HG02840 (cell line): ENCODE data around the gene NEO1.

Source experiments
- ATAC-seq: cut with Tn5 transposase; IDR thresholded peaks from one replicate; pipeline ENCODE4 v1.9.1; 2021; ENCODE audit warnings: mild to moderate bottlenecking, moderate library complexity, moderate number of reproducible peaks; ENCODE audit not compliant: unreplicated experiment, low FRiP score

Gene NEO1

DNA sequence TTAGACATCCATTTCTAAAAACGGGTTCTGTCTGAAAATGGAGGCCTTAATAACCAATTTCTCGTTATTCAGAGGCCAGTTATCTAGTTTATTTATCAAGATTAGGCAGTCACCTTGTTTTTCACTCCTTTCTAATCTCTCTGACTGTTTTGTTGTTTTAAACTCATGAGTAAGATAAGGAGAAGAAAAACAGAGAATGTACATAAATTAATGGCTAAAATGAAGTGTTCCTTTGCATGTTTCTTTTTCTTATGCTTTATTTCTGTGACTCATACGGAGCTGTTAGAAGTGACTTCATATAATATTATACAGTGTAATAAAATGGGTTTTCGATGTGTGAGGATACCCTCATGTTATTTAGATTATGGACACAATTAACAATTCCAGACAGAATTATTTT, 22.0 kb downstream of the NEO1 start:
- no peak for ATAC-seq

DNA sequence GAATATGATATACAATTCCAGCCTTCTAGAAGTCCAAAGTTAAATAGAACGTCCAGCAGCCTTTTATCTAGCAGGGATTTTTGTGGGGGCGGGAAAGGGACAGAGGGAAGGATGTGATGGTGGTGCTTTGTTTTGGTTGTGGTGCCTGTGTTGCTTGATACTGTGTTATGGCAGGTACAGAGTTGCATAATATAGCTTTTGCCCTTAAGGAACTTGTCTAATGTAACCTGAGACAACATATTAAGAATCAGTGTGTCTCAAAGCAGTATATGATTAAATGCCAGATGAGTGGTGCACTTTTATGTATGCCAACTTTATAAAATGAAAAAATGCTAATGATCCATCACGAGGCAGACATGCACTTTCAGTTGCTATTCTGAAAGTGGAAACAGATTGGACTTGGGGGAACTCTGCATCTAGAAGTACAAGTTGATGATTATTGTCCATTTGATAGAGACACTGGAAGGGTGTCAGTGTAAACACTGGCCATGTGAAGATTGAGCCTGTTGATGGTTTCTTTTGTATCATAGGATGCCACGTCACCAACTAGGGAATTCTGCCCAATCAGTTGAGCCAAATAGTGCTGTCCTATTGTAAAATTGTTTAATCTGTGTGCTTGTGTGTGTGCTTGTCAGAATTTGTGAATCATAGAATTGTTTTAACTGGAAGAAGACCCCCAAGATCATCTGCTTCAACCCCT, 23.0 kb downstream of the NEO1 start:
- ATAC-seq = no peak

DNA sequence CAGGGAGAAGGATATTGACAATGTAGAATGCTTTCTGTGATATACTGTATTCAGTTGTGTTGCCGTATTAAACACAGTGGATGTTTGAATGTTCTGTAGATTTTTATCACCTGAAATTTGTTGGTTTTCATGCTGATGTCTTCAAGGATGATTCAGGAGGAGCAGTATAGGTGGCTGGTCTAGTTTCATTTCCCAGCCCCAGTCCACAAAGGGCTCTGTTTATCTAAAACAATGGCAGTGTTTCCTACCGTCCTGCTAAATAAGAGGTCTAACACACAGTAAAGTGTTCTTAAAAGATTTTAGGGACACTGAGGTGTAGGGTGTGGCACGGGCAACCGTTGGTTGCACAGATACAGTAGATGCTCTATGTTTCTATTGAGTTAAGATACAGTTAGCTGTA, 26.0 kb downstream of the NEO1 start:
- ATAC-seq = no peak

DNA sequence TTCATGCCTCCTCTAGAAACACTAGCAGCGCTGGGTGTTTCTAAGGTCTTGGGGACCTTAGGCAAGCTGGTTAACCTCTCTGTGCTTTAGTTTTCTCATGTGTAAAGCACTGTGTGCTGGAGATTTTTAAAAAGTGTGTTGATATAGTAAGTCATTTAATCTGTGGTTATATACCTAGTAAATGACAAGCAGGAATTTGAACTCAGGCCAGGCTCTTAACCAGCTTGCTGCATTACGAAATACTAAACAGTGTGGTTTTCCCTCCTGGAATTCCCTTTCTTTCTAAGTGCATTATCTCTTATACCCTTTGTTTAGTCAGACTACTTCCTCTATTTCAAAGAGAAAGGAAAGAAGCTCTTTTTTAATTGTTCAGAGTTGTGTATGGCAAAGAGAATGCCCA, 26.5 kb downstream of the NEO1 start:
- ATAC-seq = no peak

DNA sequence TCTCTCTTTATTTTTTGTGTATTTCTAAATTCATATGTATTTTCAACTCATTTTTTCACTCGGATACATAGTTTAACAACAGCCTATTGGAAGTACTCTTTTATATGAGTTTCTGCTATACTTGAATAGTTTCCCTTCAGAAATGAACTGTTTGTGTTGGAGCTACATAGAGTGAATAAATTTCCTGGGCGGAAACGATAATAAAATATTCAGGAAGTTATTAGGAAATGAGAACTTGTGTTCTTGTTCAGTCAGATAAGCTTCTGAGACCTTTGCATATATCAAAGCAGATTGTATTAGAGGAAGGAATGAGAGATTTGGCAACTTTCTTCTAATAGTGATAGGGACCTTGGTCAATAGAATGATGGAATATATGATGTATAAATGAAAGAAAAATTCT, 27.3 kb downstream of the NEO1 start:
- ATAC-seq = no peak

DNA sequence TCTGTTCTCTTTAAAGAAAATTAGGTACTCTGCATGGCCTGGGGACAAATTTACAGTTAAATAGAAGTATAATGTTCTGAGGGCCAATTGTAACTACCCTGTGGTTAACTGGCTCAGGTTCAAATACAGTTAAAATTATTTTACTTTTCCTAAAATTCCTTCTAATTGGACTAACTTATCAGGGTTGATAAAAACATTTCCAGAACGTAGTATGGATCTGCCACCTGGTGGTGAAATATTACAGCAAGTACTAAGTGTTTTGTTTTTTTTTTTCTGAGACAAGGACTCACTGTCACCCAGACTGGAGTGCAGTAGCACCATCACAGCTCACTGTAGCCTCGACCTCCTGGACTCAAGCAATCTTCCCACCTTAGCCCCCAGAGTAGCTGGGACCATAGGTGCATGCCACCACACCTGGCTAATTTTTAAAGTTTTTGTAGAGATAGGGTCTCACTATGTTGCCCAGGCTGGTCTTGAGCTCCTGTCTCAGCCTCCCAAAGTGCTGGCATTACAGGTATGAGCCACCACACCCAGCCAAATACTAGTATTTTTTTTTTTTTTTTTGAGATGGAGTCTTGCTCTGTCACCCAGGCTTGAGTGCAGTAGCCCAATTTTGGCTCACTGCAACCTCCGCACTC, 29.2 kb downstream of the NEO1 start:
- no peak for ATAC-seq

DNA sequence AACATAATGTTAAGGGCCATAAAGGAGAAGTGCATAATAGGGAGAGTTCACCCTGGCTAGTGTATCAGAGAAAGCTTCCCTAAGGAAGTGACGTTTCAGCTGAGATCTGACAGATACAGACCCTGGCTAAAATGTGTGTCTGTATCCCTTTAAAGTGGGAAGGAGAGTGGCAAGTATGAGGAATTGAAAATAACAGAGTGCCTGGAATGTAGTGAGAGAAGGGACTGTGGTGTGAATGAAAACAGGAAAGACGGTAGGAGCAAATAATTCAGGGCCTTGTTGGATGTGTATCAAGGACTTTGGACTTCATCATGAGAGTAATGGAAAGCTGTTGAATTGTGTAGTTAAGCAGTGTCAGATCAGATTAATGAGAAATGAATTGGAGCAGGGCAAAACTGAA, 30.5 kb downstream of the NEO1 start:
- ATAC-seq = no peak

DNA sequence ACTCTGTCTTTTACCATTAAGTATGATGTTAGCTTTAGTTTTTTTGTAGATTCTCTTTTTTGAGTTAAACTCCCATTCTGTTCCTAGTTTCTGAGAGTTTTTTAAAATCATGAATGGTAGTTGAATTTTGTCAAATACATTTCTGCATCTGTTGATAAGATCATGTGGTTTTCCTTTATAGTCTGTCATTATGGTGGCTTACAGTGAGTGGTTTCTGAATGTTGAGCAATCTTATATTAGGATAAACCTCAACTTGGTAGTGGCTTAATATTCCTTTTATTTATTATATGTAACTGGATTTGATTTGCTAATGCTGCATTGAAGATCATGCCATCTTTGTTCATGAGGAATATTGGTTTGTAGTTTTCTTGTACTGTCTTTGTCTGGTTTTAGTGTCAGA, 34.8 kb downstream of the NEO1 start:
- ATAC-seq = no peak

DNA sequence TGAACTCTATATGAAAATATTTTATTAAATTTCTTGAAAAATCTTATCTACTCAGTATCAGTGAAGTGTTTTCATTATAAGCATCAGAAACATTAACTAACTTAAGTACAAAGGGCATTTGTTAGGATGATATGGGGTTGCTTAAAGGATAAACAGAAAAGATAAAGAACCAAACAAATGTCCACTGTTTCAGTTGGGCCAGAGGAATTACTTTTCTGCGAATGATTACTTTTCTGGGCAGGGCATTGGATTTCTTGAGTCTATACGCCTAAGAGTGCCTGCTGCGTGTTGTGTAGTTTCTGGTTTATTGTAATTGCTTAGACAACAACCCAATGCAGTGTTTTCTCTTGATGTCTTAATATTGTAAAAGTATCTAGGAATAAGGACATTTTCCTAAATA, 52.8 kb downstream of the NEO1 start:
- ATAC-seq = no peak

DNA sequence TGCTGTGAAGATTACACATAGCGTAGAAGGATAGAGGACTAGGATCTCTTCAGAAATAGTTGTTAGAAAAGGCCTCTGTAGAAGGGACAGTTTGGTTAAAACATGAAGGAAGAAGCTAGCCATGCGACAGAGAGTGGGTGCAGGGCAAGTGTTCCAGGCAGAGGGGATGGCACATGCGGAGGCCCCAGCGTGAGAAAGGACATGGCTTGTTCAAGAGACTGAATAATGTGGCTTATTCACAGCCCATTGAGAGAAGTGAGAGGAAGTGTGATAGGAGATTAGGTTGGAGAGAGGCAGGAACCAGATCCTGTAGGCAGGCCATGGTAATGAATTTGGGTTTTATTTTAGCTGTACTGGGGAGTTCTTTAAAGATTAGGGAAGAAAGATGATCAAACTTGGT, 56.4 kb downstream of the NEO1 start:
- ATAC-seq = no peak

DNA sequence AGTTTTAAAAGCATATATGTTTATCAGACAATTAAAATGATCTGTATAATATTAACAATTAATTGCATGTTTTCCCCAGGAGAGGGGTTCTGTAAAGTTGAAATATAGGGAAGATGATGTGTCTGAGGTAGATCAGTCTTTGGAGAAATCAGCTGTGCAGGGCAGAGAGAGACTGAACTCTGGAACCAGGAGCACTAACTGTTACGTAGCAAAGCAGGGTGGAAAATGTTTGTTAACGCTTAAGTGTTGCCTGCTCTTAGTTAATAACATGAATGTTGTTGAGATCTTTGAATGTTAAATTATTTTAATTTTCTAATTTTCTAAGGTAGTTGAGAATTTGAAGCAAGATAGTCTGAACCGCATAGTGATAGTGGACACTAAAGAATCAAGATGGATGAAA, 57.5 kb downstream of the NEO1 start:
- ATAC-seq = no peak

DNA sequence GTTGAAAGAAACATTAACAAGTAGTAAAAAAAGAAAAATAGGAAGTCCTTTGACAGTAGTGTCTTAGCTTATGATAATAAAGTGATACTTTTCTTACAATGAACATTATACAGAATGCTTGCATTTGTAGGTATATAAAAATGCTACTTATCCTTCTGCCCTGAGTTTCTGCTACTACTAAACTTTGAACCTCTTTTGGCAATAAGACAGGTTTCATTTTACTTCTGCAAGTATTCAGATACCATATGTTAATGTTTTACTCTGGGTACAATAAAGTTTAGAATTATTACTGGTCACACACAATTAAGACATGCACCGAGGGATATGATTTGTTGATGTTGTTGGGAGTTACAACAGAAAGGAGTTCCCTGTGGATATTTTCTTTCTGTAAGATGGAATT, 57.9 kb downstream of the NEO1 start:
- ATAC-seq = no peak

DNA sequence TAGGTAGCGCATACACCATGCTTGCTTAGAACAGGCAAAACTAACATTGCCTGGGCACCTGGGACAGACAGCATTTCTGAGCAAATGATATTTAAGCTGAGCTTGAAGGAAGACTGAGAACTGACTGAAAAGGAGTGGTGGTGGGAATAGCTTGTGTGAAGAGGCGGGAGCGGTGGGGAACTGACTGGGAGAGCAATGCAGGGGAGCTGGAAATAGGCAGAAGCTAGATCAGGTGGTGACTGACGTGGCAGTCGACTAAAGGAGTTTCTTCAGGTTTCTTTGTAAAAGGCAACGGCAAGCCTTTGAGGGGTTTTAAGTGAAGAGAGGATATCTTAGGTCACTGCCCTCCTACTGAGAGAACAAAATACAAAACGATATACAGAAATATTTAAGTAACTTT, 61.8 kb downstream of the NEO1 start:
- ATAC-seq = no peak

DNA sequence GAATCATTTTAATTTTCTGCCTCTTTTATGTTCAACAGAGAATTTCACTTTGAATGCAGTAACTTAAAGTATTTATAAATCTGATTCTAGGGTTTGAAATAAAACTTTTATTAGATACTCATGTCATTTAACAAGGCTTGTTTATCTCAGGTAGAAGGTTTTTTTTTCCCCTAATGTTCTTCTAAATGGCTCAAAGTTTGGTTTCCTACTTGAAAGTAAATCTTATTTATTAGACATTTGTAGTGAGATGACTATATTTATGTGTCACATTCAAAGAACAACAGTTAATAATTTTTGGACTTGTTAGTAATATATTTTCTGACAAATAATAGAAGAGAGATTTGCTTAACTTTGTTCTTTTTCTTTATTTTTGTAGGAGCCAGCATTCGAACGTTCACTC, 63.9 kb downstream of the NEO1 start:
- ATAC-seq = no peak

DNA sequence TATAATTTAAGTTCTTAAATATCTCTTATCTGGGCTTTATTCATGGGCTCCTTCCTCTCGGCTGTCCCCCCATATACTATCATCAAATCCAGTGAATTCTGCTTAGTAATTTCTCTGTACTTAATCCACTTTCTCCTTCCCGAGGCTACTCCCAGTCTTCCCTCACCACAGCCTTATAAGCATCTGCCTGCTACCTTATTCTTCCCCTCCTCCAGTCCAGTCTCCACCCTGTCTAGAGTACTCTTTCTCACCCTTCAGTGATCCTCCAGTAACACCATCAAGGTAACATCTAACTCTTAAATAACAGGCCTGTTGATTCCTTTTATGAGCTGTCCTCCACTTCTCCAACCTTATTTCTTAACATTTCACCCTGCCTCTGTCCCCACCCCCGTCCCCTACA, 65.8 kb downstream of the NEO1 start:
- no peak for ATAC-seq

DNA sequence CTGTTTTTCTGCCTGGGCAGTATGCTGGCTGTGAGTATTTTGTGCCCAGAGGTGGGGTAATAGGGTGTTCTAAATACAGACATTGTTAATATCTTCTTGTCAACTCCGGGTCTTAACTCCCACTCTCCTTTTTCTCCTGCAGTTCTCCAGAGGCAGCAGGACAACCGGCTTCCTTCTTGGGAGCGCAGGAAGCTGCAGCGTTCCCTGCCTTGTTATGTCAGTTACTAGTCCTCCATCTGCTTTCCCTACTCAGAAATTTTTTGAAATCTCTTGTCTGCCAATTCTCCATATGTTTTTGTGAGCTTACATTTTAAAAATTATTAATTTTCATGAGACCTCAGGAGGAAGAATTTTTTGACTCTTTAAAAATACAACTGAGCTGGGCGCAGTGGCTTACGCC, 67.2 kb downstream of the NEO1 start:
- ATAC-seq = no peak

DNA sequence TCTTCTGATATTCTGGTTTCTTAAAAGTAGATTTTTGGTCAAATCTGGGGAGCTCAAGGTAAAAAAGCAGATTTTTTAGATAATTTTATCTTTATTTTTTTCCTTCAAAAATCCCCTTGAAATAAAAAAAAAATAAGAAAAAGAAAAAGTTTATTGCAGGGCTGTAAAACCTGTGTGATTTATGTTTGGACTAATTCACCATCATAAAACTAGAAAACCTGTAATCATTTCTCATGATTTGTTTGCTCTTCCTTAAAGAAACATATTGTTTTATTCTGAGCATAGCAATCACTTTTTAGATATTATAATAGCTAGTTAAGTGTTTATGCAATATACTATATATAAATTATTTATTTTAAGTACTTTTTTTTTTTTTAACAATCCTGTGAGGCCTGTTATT, 68.0 kb downstream of the NEO1 start:
- ATAC-seq = no peak

DNA sequence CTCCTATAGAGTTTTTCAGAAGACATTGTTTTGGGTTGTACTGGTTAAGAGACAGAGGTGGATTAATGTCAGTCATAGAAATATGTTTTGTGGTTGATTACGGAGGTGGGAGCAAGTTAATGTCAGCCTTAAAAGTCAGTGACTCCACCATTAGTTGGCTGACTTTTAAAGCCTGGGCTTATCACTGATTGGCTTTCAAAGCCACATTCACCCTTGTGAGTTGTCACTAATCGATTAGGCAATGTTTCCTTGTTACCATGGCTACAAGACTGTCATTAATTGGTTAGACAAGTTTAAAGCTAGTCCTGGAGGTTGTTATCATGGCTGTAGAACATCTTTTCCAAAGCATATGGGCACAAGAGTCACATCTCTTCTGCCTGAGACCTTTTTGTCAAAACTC, 73.0 kb downstream of the NEO1 start:
- no peak for ATAC-seq

DNA sequence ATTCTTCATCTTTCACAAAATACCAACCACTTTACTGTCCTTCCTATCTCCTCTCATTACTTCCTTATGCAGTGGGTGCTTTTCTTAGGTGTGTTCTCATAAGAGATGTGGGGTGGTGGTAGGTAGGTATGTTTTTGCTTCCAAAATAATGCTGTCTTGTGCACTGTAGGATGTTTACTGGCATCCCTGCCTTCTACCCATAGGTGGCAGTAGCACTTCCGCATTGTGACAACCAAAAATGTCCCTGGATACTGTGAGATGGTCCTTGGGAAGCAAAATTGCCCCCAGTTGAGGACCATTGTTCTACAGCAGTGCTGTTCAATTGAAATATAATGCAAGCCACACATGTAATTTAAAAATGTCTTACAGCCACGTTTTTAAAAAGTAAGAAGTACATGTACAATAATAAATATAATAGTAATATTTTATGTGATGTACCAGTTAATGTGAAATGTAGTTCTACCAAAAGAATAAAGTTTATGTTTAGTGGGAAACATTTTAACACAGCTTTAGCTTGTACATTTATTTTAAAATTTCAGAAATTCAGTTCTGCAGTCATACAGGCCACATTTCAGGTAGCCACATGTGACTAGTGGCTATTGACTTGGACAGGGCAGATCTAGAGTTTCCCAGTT, 75.2 kb downstream of the NEO1 start:
- no peak for ATAC-seq

DNA sequence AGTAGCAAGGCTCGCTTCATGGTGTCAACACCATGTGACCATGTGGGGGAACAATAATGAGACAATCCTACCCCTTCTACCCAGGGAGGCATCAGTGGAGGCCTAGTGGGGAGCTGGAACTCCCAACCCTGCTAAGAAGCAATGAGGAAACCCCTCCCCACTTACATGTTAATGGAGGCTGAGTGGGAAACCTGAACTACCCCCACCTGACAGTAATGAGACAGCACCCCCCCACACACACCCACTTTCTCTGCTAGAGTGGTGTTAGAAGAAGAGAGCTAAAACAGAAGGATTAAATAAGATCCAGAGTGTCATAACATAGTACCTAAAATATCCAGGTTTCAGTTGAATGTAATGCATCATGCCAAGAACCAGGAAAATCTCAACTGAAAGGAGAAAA, 78.6 kb downstream of the NEO1 start:
- no peak for ATAC-seq

DNA sequence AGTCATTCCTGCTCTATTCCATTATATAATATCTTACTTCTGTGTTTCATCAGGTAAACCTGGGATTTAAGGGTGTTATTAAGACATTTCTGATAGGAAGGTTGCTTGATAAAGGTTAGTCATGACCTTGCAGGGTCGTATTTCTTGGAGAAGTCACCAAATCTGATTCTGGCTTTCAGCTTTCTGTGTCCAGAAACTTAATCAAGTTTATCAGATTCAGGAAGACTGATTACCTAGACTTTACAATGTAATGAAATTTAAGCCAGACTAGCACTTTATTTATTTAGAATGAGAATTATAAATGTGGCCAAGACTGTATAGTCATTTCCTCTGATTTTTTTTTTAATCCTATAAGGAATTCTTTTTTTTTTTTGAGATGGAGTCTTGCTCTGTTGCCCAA, 81.9 kb downstream of the NEO1 start:
- no peak for ATAC-seq

DNA sequence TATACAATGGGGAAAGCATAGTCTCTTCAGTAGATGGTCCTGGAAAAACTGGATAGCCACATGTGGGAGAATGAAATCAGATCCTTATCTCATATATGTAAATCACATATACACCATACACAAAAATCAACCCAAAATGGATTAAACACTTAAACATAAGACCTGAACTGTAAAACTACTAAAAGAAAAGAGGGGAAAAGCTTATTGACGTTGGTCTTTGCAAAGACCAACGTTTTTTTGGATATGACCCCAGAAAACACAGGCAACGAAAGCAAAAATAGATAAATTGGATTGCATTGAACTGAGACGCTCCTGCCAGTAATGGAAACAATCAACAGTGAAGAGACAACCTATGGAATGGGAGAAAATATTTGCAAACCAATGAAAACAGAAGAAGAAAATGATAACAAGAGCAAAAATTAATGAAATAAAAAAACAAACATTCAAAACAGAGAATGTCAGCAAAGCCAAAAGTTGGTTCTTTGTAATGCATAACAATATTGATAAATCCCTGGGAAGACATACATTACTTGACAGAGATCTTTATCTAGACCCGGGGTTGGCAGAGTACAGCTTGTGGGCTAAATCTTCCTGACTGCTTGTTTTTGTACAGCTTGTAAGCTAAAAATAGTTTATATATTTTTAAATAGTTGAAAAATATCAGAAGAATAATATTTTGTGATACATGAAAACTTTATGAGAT, 86.9 kb downstream of the NEO1 start:
- ATAC-seq = no peak
